Liver (tissue), 9 donors: ENCODE results near the gene RAPGEF1. TPM values are rescaled to one million over a fixed set of nuclear protein-coding genes. Genes with fewer than 3 reads are reported as not detected.
A peak's percentile ranks its signal among the peaks of the same experiment; 100 is the strongest.

Source experiments
- DNase-seq: peaks from one replicate; pipeline ENCODE4 v3.0.0-alpha.2; 2017; ENCODE audit warnings: low spot score
- H3K27ac ChIP-seq, 2 donors: one replicate each; pipeline ENCODE4 v1.7.0; 2013; ENCODE audit warnings: inconsistent platforms in 2 of 2, low read length in 2 of 2, control low read depth in 1 of 2, low read depth in 1 of 2, mild to moderate bottlenecking in 1 of 2
- H3K27me3 ChIP-seq, 4 donors: one replicate each; pipeline versions ENCODE4 v1.6.1 to v1.7.0; 2013; ENCODE audit warnings: low read length in 3 of 4, inconsistent platforms in 1 of 4, mild to moderate bottlenecking in 1 of 4, moderate library complexity in 1 of 4; ENCODE audit not compliant: control insufficient read depth in 4 of 4, insufficient read depth in 4 of 4
- H3K36me3 ChIP-seq, 4 donors: one replicate each; pipeline versions ENCODE4 v1.6.1 to v1.7.0; 2013; ENCODE audit warnings: low read length in 3 of 4, mild to moderate bottlenecking in 3 of 4, low read depth in 1 of 4, moderate library complexity in 1 of 4; ENCODE audit not compliant: control insufficient read depth in 4 of 4, insufficient read depth in 3 of 4
- H3K4me1 ChIP-seq, 4 donors: one replicate each; pipeline versions ENCODE4 v1.6.1 to v1.7.0; 2013; ENCODE audit warnings: low read length in 3 of 4, mild to moderate bottlenecking in 3 of 4, moderate library complexity in 1 of 4; ENCODE audit not compliant: control insufficient read depth in 4 of 4, insufficient read depth in 4 of 4
- H3K4me3 ChIP-seq, 3 donors: one replicate each; pipeline versions ENCODE4 v1.6.1 to v1.7.0; 2013; ENCODE audit warnings: low read length in 3 of 3, control low read depth in 1 of 3, low read depth in 1 of 3, mild to moderate bottlenecking in 1 of 3
- H3K9ac ChIP-seq, 2 donors: one replicate each; pipeline ENCODE4 v1.7.0; 2013; ENCODE audit warnings: low read length in 2 of 2, mild to moderate bottlenecking in 2 of 2, moderate library complexity in 2 of 2, control low read depth in 1 of 2, low read depth in 1 of 2
- H3K9me3 ChIP-seq, 4 donors: one replicate each; pipeline versions ENCODE4 v1.6.1 to v1.7.0; 2013; ENCODE audit warnings: low read length in 3 of 4; ENCODE audit not compliant: control insufficient read depth in 4 of 4
- CTCF ChIP-seq: fragments of 150-350 bp; IDR thresholded peaks from 2 replicates; pipeline ENCODE4 v1.5.1; 2017; ENCODE audit warnings: improper control_type of control experiment, low read depth, low read length; ENCODE audit not compliant: missing input control
- EGR1 ChIP-seq, 2 donors: IDR thresholded peaks; 2 replicates each; pipeline ENCODE4 v1.6.1; 2016 to 2018; ENCODE audit warnings: antibody characterized with exemption in 2 of 2, low read depth in 2 of 2
- FOXA1 ChIP-seq: IDR thresholded peaks from 2 replicates; pipeline ENCODE4 v1.6.1; 2016; ENCODE audit warnings: antibody characterized with exemption
- HNF4G ChIP-seq: IDR thresholded peaks from 2 replicates; pipeline ENCODE4 v1.6.1; 2016; ENCODE audit warnings: antibody characterized with exemption
- JUND ChIP-seq, 2 donors: IDR thresholded peaks; 2 replicates each; pipeline ENCODE4 v1.6.1; 2016; ENCODE audit warnings: antibody characterized with exemption in 2 of 2
- NR2F2 ChIP-seq: IDR thresholded peaks from 2 replicates; pipeline ENCODE4 v1.6.1; 2016; ENCODE audit warnings: antibody characterized with exemption
- RAD21 ChIP-seq, 2 donors: IDR thresholded peaks; 2 replicates each; pipeline ENCODE4 v1.6.1; 2016; ENCODE audit warnings: antibody characterized with exemption in 2 of 2, mild to moderate bottlenecking in 2 of 2
- REST ChIP-seq: IDR thresholded peaks from 2 replicates; pipeline ENCODE4 v1.6.1; 2016; ENCODE audit warnings: antibody characterized with exemption, mild to moderate bottlenecking
- RXRA ChIP-seq, 2 donors: IDR thresholded peaks; 2 replicates each; pipeline ENCODE4 v1.6.1; 2017 to 2018; ENCODE audit warnings: antibody characterized with exemption in 2 of 2, mild to moderate bottlenecking in 1 of 2
- SP1 ChIP-seq: IDR thresholded peaks from 2 replicates; pipeline ENCODE4 v1.6.1; 2018; ENCODE audit warnings: antibody characterized with exemption, mild to moderate bottlenecking
- TAF1 ChIP-seq: conservative IDR thresholded peaks from 2 replicates; pipeline ENCODE4 v1.6.1; 2016; ENCODE audit warnings: antibody characterized with exemption, mild to moderate bottlenecking
- YY1 ChIP-seq: IDR thresholded peaks from 2 replicates; pipeline ENCODE4 v1.6.1; 2016; ENCODE audit warnings: antibody characterized with exemption, mild to moderate bottlenecking
- WGBS: extraction: QIAGEN DNeasy Blood & Tissue Kit; methylation state at CpG from one replicate; pipeline ENCODE4 v1.1.7; 2013; 5-methylcytosine and 5-hydroxymethylcytosine counted together
- polyA plus RNA-seq, 2 donors: library from polyadenylated mRNA; stranded (reverse) in 1 of 2; unstranded in 1 of 2; fragments of 200-250 nt in 1 of 2; fragments of >200 nt in 1 of 2; fragmentation: Nextera tagmentation in 1 of 2; extraction: Ambion mirVana in 1 of 2; gene quantifications; one replicate each; pipeline versions ENCODE4 v1.2.1 to v1.2.3, GENCODE V29; 2013 to 2015
- total RNA-seq, 2 donors: library from RNA; depleted of rRNA; stranded (reverse); fragments of >200 nt; gene quantifications; one replicate each; pipeline ENCODE4 v1.2.3, GENCODE V29; 2014
- TF ChIP-seq, protein P1 (sequence below): IDR thresholded peaks from 2 replicates; pipeline ENCODE4 v1.6.1; 2016; ENCODE audit warnings: antibody characterized with exemption
- donor health status: healthy.
- donor health status: healthy.
- donor health status: healthy.
- donor health status: healthy.
- donor health status: healthy.

RAPGEF1 gene
- total and polyA plus RNA-seq, 4 donors = 5.6 to 19.7 (median 16.8) TPM

DNA sequence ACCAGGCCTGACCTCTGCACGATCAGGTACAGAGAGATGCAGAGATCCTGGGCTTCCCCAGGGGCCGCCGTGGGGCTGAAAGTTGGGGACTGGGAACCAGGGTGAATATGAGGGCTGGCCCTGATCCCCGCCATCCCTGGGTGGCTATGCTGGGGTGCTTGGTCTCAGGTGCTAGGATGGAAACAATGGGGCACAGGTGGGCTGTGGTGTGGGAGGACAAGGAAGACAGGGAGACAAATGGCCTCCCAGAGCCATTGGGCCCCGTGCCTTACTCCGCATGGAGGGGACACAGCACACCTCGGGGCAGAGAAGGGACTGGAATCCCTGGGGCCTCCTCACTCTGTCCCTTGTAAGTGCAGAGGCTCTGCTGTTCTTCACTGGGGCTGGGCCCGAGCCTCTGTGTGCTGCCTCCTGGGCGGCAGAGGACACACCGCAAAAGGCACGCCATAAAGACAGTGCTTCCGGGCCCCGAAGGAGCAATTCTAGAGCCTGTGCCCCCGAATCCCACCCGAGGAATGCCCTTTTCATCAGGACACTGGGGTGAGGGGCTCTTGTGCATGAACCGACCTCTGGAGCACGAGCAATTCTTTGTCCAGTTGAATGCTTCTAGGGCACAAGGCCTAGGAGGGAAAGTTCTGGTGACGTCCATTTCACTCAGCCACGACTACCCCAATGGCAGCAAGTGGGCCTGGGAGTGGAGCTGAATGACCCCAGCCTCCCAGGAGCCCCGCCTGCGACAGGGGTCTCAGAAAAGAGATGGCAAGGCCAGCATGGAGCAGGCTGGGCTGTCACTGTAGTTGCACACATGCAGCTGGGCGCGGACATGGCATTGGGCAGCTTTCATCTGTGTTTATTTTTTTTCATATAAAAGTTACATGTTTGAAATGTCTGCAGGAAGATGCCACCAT is 163.7 kb downstream of the RAPGEF1 start:
- peaks cover 0 to 12% (median 2%) of the 10 kb centered on the region in 4 donors for H3K36me3 ChIP-seq
- DNase-seq = peak; percentile 28
- 96% methylated on average over 23 of the region's 23 CpGs for WGBS
- peaks cover 0 to 18% (median 15%) of the 10 kb centered on the region in 4 donors for H3K4me1 ChIP-seq
- TF ChIP-seq RXRA (IDR thresholded peaks at IDR 0.05) = no peak
- no peak for TF ChIP-seq SP1
- TF ChIP-seq JUND (IDR thresholded peaks at IDR 0.05) = no peak
- TF ChIP-seq FOXA1 = no peak
- H3K27ac ChIP-seq = no peak overlapping the region
- H3K9ac ChIP-seq = no peak overlapping the region
- H3K4me3 ChIP-seq = no peak overlapping the region
- no peaks in the 10 kb centered on the region for H3K27me3 ChIP-seq
- H3K9me3 ChIP-seq = no peaks in the 10 kb centered on the region

- Histone ChIP-seq H3K36me3 (peaks cover 0 to 12% (median 4%) of the 10 kb centered on the region in 4 donors), H3K4me3 (no peak overlapping the region), H3K4me1 (peaks cover 0 to 13% (median 12%) of the 10 kb centered on the region in 4 donors), H3K9ac (no peak overlapping the region), H3K27me3 (no peaks in the 10 kb centered on the region), H3K9me3 (no peaks in the 10 kb centered on the region), H3K27ac (no peak overlapping the region)
- DNase-seq = peak; percentile 29
- 96% methylated on average over 17 of the region's 17 CpGs for WGBS
- TF ChIP-seq YY1 (no peak), EGR1 (IDR thresholded peaks at IDR 0.05; ENCODE audit: low read depth in 2 of 2) (no peak), RAD21 (IDR thresholded peaks at IDR 0.05) (no peak), TAF1 (no peak), HNF4G (no peak), FOXA1 (no peak), NR2F2 (no peak), RXRA (IDR thresholded peaks at IDR 0.05) (no peak), CTCF (no peak)
- TF ChIP-seq, protein P1, sequence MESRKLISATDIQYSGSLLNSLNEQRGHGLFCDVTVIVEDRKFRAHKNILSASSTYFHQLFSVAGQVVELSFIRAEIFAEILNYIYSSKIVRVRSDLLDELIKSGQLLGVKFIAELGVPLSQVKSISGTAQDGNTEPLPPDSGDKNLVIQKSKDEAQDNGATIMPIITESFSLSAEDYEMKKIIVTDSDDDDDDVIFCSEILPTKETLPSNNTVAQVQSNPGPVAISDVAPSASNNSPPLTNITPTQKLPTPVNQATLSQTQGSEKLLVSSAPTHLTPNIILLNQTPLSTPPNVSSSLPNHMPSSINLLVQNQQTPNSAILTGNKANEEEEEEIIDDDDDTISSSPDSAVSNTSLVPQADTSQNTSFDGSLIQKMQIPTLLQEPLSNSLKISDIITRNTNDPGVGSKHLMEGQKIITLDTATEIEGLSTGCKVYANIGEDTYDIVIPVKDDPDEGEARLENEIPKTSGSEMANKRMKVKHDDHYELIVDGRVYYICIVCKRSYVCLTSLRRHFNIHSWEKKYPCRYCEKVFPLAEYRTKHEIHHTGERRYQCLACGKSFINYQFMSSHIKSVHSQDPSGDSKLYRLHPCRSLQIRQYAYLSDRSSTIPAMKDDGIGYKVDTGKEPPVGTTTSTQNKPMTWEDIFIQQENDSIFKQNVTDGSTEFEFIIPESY = no peak
These were observed 164.9 kb downstream of the RAPGEF1 start for GRCh38 chr9:131574730-131575640.

GRCh38 chr9:131567910-131568309 is 172.0 kb downstream of the RAPGEF1 start:
- no peak for TF ChIP-seq REST
- no peak for TF ChIP-seq RAD21 (IDR thresholded peaks at IDR 0.05)
- TF ChIP-seq TAF1 = no peak
- Histone ChIP-seq H3K4me1 (no peaks in the 10 kb centered on the region), H3K9ac (no peak overlapping the region), H3K4me3 (no peak overlapping the region), H3K27ac (no peak overlapping the region), H3K36me3 (peaks cover 0 to 8% (median 2%) of the 10 kb centered on the region in 4 donors), H3K27me3 (no peaks in the 10 kb centered on the region), H3K9me3 (no peaks in the 10 kb centered on the region)
- DNase-seq = no peak
- WGBS = 95% methylated on average over 8 of the region's 8 CpGs
